OCI-LY1 (cell line): ENCODE measurements around the gene GPLD1.

Experiments
- H2AFZ ChIP-seq: fragments of 200-600 bp; sonication (generic), shearing (Covaris generic); 2 replicates; pipeline ENCODE4 v1.6.0; 2014; ENCODE audit warnings: antibody characterized with exemption, mild to moderate bottlenecking, low read length
- H3F3A ChIP-seq: fragments of 200-600 bp; sonication (generic), shearing (Covaris generic); 2 replicates; pipeline ENCODE4 v1.6.0; 2014; ENCODE audit warnings: mild to moderate bottlenecking, antibody characterized with exemption, low read length, moderate library complexity; ENCODE audit not compliant: insufficient read depth
- H3K27ac ChIP-seq: fragments of 200-600 bp; sonication (generic); 2 replicates; pipeline ENCODE4 v1.5.1; 2014; ENCODE audit warnings: low read length, mixed run types, mild to moderate bottlenecking, low read depth; ENCODE audit not compliant: poor library complexity, severe bottlenecking
- H3K27me3 ChIP-seq: fragments of 200-600 bp; sonication (generic); 2 replicates; pipeline ENCODE4 v1.6.0; 2014; ENCODE audit warnings: antibody characterized with exemption, mild to moderate bottlenecking, low read length, moderate library complexity; ENCODE audit not compliant: insufficient read depth
- H3K36me3 ChIP-seq: fragments of 200-600 bp; sonication (generic); 2 replicates; pipeline ENCODE4 v1.6.1; 2014; ENCODE audit warnings: mild to moderate bottlenecking, antibody characterized with exemption, low read length, moderate library complexity, mixed read lengths; ENCODE audit not compliant: insufficient read depth
- H3K4me1 ChIP-seq: fragments of 200-600 bp; sonication (generic); 2 replicates; pipeline ENCODE4 v1.5.1; 2014; ENCODE audit warnings: mild to moderate bottlenecking, low read length, moderate library complexity; ENCODE audit not compliant: insufficient read depth, severe bottlenecking
- H3K4me2 ChIP-seq: fragments of 200-600 bp; sonication (generic), shearing (Covaris generic); 2 replicates; pipeline ENCODE4 v1.6.1; 2014; ENCODE audit warnings: low read length
- H3K4me3 ChIP-seq: fragments of 200-600 bp; sonication (generic); 2 replicates; pipeline ENCODE4 v1.5.1; 2014; ENCODE audit warnings: low read length, low read depth, mild to moderate bottlenecking, mixed read lengths; ENCODE audit not compliant: poor library complexity, severe bottlenecking
- H3K79me2 ChIP-seq: fragments of 200-600 bp; shearing (Covaris generic); 2 replicates; pipeline ENCODE4 v1.6.1; 2016; ENCODE audit warnings: mixed run types, low read length, mixed read lengths; ENCODE audit not compliant: insufficient read depth
- H3K9ac ChIP-seq: fragments of 200-600 bp; sonication (generic), shearing (Covaris generic); 2 replicates; pipeline ENCODE4 v1.6.1; 2014; ENCODE audit warnings: mild to moderate bottlenecking, low read length, mixed read lengths
- H3K9me2 ChIP-seq: fragments of 200-600 bp; sonication (generic), shearing (Covaris generic); 2 replicates; pipeline ENCODE4 v1.6.1; 2014; ENCODE audit warnings: low read depth, mild to moderate bottlenecking, low read length, mixed read lengths
- H3K9me3 ChIP-seq: fragments of 200-600 bp; shearing (Covaris generic); 2 replicates; pipeline ENCODE4 v1.6.1; 2014; ENCODE audit warnings: low read length, mixed read lengths
- H4K20me1 ChIP-seq: fragments of 200-600 bp; sonication (generic), shearing (Covaris generic); 2 replicates; pipeline ENCODE4 v1.6.0; 2016; ENCODE audit warnings: mild to moderate bottlenecking, low read length; ENCODE audit not compliant: insufficient read depth
- CTCF ChIP-seq: fragments of 200-600 bp; sonication (generic), shearing (Covaris generic); IDR thresholded peaks from 2 replicates; pipeline ENCODE4 v1.5.1; 2017; ENCODE audit warnings: mild to moderate bottlenecking, antibody characterized with exemption, low read length, moderate library complexity, mixed read lengths
- EZH2 ChIP-seq: fragments of 200-600 bp; sonication (generic), shearing (Covaris generic); IDR thresholded peaks from 2 replicates; pipeline ENCODE4 v1.8.0; 2017; ENCODE audit warnings: borderline replicate concordance, mixed run types, mild to moderate bottlenecking, antibody characterized with exemption, low read length, moderate library complexity, mixed read lengths

The GPLD1 gene

GRCh38 chr6:24455061-24455460 lies 34.3 kb downstream of the GPLD1 start:
- peaks cover 14% of the 10 kb centered on the region; the same call in 1 of the 2 replicates for H3K36me3 ChIP-seq
- H3K4me3 ChIP-seq, result no peak overlapping the region
- no peaks in the 10 kb centered on the region for H3K79me2 ChIP-seq
- no peak overlapping the region for H2AFZ ChIP-seq
- no peaks in the 10 kb centered on the region for H3K27me3 ChIP-seq
- H4K20me1 ChIP-seq, result no peaks in the 10 kb centered on the region
- no peaks in the 10 kb centered on the region for H3K9me3 ChIP-seq
- no peaks in the 10 kb centered on the region for H3K4me1 ChIP-seq
- TF ChIP-seq EZH2 (no peak), CTCF (no peak)
- no peaks in the 10 kb centered on the region for H3F3A ChIP-seq
- no peak overlapping the region for H3K9ac ChIP-seq
- no peak overlapping the region for H3K27ac ChIP-seq
- H3K9me2 ChIP-seq, result no peaks in the 10 kb centered on the region
- no peak overlapping the region for H3K4me2 ChIP-seq

GRCh38 chr6:24454452-24454851 lies 34.9 kb downstream of the GPLD1 start:
- H3K9me2 ChIP-seq, result no peaks in the 10 kb centered on the region
- H3K9ac ChIP-seq, result no peak overlapping the region
- H3K36me3 ChIP-seq, result peaks cover 10% of the 10 kb centered on the region; the same call in 1 of the 2 replicates
- no peak overlapping the region for H3K4me3 ChIP-seq
- no peaks in the 10 kb centered on the region for H4K20me1 ChIP-seq
- H3K4me2 ChIP-seq, result no peak overlapping the region
- no peaks in the 10 kb centered on the region for H3K4me1 ChIP-seq
- no peak overlapping the region for H3K27ac ChIP-seq
- TF ChIP-seq EZH2, result no peak
- TF ChIP-seq CTCF, result no peak
- H3K27me3 ChIP-seq, result no peaks in the 10 kb centered on the region
- H2AFZ ChIP-seq, result no peak overlapping the region
- H3F3A ChIP-seq, result no peaks in the 10 kb centered on the region
- H3K9me3 ChIP-seq, result no peaks in the 10 kb centered on the region
- H3K79me2 ChIP-seq, result no peaks in the 10 kb centered on the region

- Histone ChIP-seq H3K4me2 (no peak overlapping the region), H3K27ac (no peak overlapping the region), H3K27me3 (no peaks in the 10 kb centered on the region), H3K9me2 (no peaks in the 10 kb centered on the region), H3F3A (no peaks in the 10 kb centered on the region), H3K79me2 (no peaks in the 10 kb centered on the region), H4K20me1 (no peaks in the 10 kb centered on the region), H3K4me3 (no peak overlapping the region), H3K4me1 (no peaks in the 10 kb centered on the region), H2AFZ (no peak overlapping the region), H3K36me3 (peaks cover 8% of the 10 kb centered on the region; the same call in 1 of the 2 replicates), H3K9ac (no peak overlapping the region), H3K9me3 (no peaks in the 10 kb centered on the region)
- TF ChIP-seq CTCF (no peak), EZH2 (no peak)
Measured at GRCh38 chr6:24453921-24454320, 35.5 kb downstream of the GPLD1 start.
